Right kidney (tissue), 1 donor: ENCODE measurements around the gene RNU1-3.
"Not testable (repeated sequence)": the region's sequence is repeated elsewhere in the genome, so short reads cannot be mapped to it uniquely, and the experiment has no call there.

ENCODE experiments used
- DNase-seq: peaks from one replicate; pipeline ENCODE4 v3.0.0-alpha.2; 2016

RNU1-3 gene

DNA sequence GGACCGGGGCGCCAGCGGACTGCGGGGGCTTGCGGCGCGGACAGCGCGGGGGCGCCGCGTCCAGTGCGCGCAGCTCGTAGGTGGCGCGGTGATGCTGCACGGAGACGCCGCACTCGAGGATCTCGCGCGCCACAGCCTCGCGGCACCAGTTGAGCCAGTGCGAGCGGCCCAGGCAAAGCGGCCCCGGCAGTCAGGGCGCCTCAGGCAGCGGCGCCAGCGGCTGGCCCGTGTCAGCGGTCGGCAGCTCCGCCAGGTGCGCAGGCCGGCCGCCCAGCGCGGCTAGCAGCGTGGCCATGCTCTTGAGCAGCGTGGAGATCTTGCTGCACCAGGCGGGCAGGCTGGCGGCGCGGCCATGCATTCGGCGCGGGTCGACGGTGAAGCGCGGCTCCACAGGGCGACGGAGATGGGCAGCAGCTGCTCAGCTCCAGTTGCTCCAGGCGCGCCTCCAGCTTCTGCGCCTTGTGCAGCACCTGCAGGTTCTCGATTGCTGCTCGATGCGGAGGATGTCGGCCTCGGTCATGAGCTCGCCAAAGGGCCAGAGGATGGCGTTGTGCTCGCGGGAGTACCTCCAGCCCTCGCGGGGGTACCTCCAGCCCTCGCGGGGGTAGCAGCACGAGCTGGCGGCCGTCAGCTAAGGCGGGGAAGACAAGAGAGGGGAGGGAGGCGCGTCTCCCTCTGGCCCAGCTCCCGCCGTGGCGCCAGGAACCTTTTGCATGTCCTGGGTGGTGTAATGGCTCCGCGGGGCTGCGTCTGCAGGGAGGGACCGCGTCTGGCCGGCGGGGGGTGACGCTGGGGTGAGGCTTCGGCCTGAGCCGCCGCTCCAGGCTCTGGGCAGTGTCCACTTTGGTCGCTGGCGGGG lies 26.9 kb upstream of the RNU1-3 start:
- DNase-seq = not testable (repeated sequence)

GRCh38 chr1:16692717-16693448 lies 26.1 kb upstream of the RNU1-3 start:
- DNase-seq = not testable (repeated sequence)

GRCh38 chr1:16692283-16692682 lies 25.5 kb upstream of the RNU1-3 start:
- not testable (repeated sequence) for DNase-seq

DNA sequence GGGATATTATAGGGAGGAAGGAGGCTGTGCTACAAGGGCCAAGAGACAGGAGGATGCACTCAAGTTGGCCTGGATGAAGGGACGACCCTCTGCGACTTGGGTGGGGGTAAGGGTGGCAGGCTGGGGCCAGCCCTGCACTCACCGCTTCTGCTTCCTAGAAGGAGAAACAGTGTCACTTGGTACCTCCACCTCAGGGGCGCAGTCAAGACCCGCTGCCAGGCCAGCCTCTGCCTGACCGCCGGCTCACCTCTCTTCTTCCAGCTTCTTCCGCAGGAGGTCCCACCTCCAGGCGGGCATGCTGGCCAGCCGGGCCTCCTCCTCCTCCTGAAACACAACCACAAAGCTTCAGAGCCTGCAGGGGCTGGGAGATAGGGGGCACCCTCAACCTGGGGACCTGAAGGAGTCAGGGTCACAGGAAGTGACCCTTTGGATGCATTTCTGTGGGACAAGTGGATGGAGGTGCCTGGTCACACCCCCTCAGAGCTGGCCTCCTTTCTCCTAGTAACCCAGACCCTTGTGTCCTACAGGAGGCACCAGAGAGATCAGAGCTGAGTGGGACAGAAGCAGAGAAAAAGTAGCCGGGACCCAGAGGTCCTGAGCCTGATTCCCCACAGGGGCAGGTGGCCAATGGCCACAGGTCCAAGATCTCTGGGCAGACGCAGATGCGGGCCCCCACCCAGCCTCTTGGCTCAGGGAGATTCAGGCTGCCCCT lies 24.4 kb upstream of the RNU1-3 start:
- DNase-seq = not testable (repeated sequence)

GRCh38 chr1:16687132-16687800 lies 20.5 kb upstream of the RNU1-3 start:
- DNase-seq = not testable (repeated sequence)

- not testable (repeated sequence) for DNase-seq
Measured at GRCh38 chr1:16685445-16686371, 19.0 kb upstream of the RNU1-3 start.

GRCh38 chr1:16684738-16685337 lies 18.1 kb upstream of the RNU1-3 start:
- not testable (repeated sequence) for DNase-seq

- not testable (repeated sequence) for DNase-seq
Measured at GRCh38 chr1:16684152-16684551, 17.4 kb upstream of the RNU1-3 start.

DNA sequence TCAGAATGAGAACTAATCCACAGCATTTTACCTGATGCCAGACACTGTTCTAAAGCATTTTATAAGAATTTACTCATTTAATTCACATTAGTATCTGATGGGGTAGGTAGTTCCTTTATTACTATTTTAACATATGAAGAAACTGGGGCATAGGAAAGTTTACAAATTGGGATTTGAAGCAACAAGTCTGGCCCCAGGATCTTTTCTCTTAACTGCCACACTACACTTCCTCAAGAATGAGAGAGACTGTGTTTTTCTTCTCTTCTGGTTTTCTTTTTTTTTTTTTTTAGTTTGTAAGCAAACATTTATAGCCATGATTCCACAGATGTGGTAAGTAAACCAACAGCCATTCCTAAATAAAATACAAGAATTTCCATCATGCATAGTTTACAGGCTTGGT lies 16.1 kb upstream of the RNU1-3 start:
- DNase-seq = not testable (repeated sequence)

- not testable (repeated sequence) for DNase-seq
Measured at GRCh38 chr1:16680366-16680765, 13.6 kb upstream of the RNU1-3 start.

- peak; percentile 15 for DNase-seq
Measured at GRCh38 chr1:16677552-16678431, 11.0 kb upstream of the RNU1-3 start.

DNA sequence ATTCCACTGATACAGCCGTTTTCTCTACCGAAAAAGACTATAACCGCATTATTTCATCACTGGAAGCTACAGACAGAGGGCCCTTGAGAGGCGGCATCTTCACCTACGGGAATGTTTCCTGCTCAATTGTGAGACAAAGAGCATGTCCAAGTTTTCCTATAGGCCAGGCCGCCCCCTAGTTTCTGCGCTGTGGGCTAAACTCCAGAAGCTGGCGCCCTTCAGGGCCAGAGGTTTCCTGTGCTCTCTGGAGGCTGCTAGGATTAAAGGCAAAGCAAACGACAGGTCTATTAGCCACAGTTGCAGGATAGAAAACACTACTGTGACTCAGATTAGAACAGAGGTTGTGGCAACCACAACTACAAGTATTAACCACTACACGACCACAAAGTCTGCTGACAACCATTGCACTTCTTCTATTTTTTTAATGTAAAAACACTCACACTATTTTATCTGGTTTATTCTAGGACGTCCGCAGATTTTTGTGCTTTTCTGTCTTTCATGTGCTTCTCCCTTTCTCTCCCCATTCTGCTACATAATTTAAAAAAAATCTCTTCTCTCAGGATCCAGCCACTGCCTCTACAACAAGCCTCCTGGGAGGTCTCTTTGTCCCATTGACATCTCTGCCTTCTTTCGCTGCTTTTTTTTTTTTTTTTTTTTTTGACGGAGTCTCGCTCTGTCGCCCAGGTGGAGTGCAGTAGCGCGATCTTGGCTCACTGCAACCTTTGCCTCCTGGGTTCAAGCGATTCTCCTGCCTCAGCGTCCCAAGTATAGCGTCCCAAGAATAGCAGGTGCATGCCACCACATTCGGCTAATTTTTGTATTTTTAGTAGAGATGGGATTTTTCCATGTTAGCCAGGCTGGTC lies 10.1 kb upstream of the RNU1-3 start:
- not testable (repeated sequence) for DNase-seq

DNA sequence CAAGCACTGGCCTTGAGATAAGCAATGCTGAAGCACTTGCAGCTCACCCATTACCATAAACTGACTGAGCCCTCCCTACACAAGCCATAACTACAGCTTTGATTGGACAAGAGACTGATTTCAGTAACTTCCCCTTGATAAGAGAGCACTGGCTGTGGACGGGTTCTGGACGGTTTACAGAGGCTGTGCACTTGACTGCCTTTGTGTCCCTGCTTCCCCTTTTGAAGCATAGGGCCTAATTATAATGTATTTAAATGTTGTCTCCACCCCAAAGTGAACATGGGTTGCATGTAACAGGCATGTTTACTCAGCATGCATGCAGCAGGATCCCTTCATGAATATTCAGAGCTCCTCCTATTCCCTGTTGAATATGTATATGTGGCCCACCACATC lies 8.4 kb upstream of the RNU1-3 start:
- DNase-seq = not testable (repeated sequence)

DNA sequence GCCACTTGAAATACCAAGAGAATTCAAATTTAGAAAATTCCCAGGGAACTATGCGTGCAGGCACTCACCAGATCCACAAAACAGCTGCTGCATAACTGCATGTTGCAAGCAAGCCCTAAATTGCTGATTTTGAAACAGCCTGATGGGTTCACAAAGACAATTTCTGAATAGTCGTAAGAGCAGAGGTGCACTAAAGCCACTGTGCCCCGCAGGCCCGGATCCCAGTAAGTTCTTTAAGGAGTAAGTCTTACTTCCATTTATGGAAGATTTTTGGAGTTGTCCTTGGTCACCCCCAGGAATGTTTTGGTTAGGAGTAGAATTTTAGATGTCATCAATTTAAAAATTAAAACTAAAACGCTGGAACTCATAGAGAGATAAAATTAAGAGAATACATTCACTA lies 7.2 kb upstream of the RNU1-3 start:
- DNase-seq = not testable (repeated sequence)

DNA sequence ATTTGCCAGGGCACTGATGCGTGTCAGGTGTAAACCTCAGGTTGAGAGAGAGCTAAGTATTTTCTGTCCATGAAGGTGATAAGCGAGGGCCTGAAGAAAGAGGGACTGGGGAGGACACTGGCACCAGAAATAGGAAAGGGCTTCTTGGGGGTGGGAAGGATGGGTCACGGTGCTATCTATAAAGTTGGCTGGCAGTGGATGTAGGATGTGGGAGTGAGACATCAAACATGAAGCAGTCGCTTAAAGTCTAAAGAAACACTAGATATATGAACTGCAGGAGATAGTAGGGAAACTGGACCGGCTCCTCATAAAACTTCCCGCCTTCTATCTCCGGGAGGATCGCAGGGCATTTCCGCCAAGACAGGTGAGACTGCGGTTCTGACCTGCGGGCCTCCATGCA lies 912 bp downstream of the RNU1-3 start:
- not testable (repeated sequence) for DNase-seq

DNA sequence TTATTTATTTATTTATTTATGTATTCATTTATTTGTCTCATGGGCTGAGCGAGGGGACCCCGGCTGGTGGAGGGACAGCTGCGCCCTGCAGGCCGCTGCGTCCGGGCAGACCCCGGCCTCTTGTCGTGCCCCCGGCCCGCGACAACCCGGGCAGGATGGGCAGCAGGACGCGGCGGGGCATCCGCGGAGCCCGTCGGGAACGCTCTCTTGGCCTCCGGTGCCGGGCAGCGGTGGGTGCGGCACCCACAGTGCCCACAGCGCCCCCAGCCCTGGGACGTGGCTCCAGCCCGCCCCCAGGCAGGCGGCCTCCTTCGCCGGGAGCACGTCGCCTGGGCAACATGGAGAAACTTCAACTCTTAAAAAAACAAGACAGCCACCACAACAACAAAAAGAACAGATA lies 8.5 kb downstream of the RNU1-3 start:
- DNase-seq = not testable (repeated sequence)

- not testable (repeated sequence) for DNase-seq
Measured at GRCh38 chr1:16656981-16657683, 9.6 kb downstream of the RNU1-3 start.

GRCh38 chr1:16656574-16656973 lies 10.2 kb downstream of the RNU1-3 start:
- not testable (repeated sequence) for DNase-seq
